HFFc6 (cell line): Measurements from ENCODE around the gene C10orf143. TPM values are rescaled to one million over a fixed set of nuclear protein-coding genes. Genes with fewer than 3 reads are reported as not detected.

Experiments used
- DNase-seq: peaks from one replicate; pipeline ENCODE4 v3.0.0-alpha.2; 2018
- H3K27ac Mint-ChIP-seq: 2 replicates; pipeline ENCODE4 v1.8.0; 2020; ENCODE audit warnings: mild to moderate bottlenecking, mixed read lengths
- H3K27me3 Mint-ChIP-seq: 2 replicates; pipeline ENCODE4 v1.8.0; 2021; ENCODE audit warnings: mild to moderate bottlenecking, moderate library complexity, mixed read lengths; ENCODE audit not compliant: insufficient read depth
- H3K36me3 Mint-ChIP-seq: 2 replicates; pipeline ENCODE4 v1.8.0; 2021; ENCODE audit warnings: low read depth, mixed read lengths
- H3K4me1 Mint-ChIP-seq: 2 replicates; pipeline ENCODE4 v1.8.0; 2020; ENCODE audit warnings: low read depth, mixed read lengths
- H3K4me3 Mint-ChIP-seq: 2 replicates; pipeline ENCODE4 v1.8.0; 2020; ENCODE audit warnings: mild to moderate bottlenecking, moderate library complexity, mixed read lengths
- H3K9me3 Mint-ChIP-seq: 2 replicates; pipeline ENCODE4 v1.8.0; 2020; ENCODE audit warnings: mild to moderate bottlenecking, mixed read lengths
- CTCF ChIP-seq: fragments of 200-600 bp; sonication (generic); IDR thresholded peaks from 2 replicates; pipeline ENCODE4 v1.5.0; 2021; ENCODE audit warnings: antibody characterized with exemption, mild to moderate bottlenecking
- total RNA-seq, 6 experiments: library from RNA; stranded (reverse); fragmentation: NEBNext Ultra II Directional; extraction: Animal tissue kit (Norgen Biotek cat#: 25700); gene quantifications; 2 replicates in 1 of 6; 3 replicates in 5 of 6; pipeline ENCODE4 v1.2.3, GENCODE V29; 2021

C10orf143 gene
- total RNA-seq, 6 experiments from 2014 or later, result 1.9 to 2.6 (median 2.4) TPM

DNA sequence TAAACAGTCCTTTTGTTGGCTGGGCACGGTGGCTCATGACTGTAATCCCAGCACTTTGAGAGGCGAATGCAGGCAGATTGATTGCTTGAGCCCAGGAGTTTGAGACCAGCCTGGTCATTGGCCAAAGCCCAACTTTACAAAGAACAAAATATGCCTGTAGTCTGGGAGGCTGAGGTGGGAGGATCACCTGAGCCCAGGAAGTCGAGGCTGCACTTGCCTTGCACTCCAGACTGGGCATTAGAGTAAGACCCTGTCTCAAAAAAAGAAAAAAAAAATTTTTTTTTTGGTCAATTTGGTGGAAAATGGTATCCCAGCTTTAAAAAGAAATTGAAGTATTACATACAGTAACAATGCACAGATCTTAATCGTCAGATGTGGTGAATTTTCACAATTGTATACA, 30.4 kb upstream of the C10orf143 start:
- Mint-ChIP-seq H3K36me3 (peaks cover 23% of the 10 kb centered on the region), H3K4me3 (no peak overlapping the region), H3K9me3 (no peaks in the 10 kb centered on the region), H3K4me1 (peaks cover 48% of the 10 kb centered on the region), H3K27ac (peak overlapping the region; percentile 45; the same call in 1 of the 2 replicates), H3K27me3 (peaks cover 2% of the 10 kb centered on the region)
- DNase-seq, result no peak
- no peak for TF ChIP-seq CTCF

- TF ChIP-seq CTCF, result no peak
Measured at GRCh38 chr10:130140425-130140824, 29.8 kb upstream of the C10orf143 start.

DNA sequence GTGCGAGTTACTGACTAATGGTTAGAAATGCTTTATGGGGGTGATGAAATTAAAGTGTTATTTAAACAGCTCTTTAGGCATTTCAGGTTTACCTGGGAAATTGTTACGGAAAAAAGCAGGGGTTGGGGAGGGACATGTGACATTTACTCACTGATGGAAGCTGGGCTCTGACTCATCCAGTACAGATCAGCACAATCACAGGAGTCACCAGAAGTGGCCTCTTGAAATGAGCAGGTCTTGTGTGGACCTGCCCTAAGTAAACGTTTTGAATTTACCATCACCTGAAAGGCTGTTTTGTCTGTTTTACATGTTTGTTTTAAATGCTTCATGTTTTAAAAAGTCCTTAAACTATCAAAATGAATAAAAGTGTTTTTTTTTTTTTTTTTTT, 27.8 kb upstream of the C10orf143 start:
- no peaks in the 10 kb centered on the region for H3K9me3 Mint-ChIP-seq
- H3K36me3 Mint-ChIP-seq, result peaks cover 21% of the 10 kb centered on the region

More at GRCh38 chr10:130140425-130140824, 29.8 kb upstream of the C10orf143 start:
- Mint-ChIP-seq H3K36me3 (peaks cover 21% of the 10 kb centered on the region), H3K4me3 (no peak overlapping the region), H3K9me3 (no peaks in the 10 kb centered on the region), H3K4me1 (peaks cover 48% of the 10 kb centered on the region), H3K27me3 (peaks cover 2% of the 10 kb centered on the region), H3K27ac (no peak overlapping the region)
- no peak for DNase-seq

DNA sequence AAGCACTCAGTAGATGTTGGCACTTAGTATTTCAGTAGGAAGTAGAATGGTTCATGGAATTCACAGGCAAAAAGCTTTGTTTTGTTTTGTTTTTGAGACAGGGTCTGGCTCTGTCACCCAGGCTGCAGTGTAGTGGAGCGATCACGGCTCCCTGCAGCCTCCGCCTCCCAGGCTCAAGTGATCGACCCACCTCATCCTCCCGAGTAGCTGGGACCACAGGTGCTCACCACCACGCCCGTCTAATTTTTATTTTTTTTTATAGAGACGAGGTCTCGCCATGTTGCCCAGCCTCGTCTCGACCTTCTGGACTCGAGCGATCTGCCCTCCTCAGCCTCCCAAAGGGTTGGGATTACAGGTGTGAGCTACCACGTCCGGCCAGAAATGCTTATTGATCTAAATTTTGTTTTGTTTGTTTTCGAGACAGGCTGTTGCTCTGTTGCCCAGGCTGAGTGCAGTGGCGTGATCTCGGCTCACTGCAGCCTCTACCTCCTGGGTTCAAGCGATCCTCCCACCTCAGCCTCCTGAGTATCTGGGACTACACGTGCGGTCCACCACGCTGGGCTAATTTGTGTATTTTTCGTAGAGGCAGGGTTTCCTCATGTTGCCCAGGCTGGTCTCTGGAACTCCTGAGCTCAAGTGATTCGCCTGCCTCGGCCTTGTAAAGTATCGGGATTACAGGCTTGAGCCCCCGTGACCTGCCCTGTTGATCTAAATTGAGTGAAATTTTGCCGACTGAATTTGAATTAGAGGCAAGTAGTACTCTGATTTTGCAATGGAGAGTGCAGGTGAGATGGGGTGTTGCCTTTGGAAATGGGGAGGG, 27.2 kb upstream of the C10orf143 start:
- peak overlapping the region; percentile 95 for H3K4me3 Mint-ChIP-seq
- peaks cover 46% of the 10 kb centered on the region for H3K4me1 Mint-ChIP-seq
- DNase-seq, result no peak
- no peak for TF ChIP-seq CTCF
- peak overlapping the region; percentile 87 for H3K27ac Mint-ChIP-seq
- peaks cover 2% of the 10 kb centered on the region for H3K27me3 Mint-ChIP-seq
- H3K9me3 Mint-ChIP-seq, result no peaks in the 10 kb centered on the region
- peaks cover 21% of the 10 kb centered on the region for H3K36me3 Mint-ChIP-seq

More for the DNA sequence above, 27.8 kb upstream of the C10orf143 start:
- TF ChIP-seq CTCF, result no peak
- H3K4me3 Mint-ChIP-seq, result peak overlapping the region; percentile 95
- peaks cover 48% of the 10 kb centered on the region for H3K4me1 Mint-ChIP-seq
- H3K27ac Mint-ChIP-seq, result peak overlapping the region; percentile 87
- peaks cover 2% of the 10 kb centered on the region for H3K27me3 Mint-ChIP-seq
- peak; percentile 60 for DNase-seq

DNA sequence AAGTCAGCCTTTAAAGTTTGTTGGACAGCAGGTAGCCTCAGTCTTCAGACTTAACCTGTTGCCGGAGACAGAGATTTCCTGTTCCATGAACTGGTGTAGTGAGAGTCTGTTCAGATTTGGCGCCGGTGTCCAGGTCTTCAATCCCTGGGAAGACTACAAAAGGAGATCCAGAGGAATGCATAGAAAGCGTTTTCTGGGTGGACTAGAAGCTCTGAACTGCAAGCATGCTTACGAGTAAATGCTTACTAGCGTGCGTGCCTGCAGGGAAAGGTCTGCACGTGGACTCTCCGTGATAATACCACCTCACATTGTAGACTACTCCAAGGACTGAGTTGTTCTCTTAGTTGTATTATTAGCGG, 26.4 kb upstream of the C10orf143 start:
- H3K36me3 Mint-ChIP-seq, result peaks cover 16% of the 10 kb centered on the region
- H3K27me3 Mint-ChIP-seq, result peaks cover 2% of the 10 kb centered on the region
- peak; percentile 18 for DNase-seq
- peaks cover 38% of the 10 kb centered on the region for H3K4me1 Mint-ChIP-seq
- no peaks in the 10 kb centered on the region for H3K9me3 Mint-ChIP-seq
- H3K4me3 Mint-ChIP-seq, result peak overlapping the region; percentile 95
- TF ChIP-seq CTCF, result no peak
- H3K27ac Mint-ChIP-seq, result peak overlapping the region; percentile 87
